Neural progenitor cell (in vitro differentiated cells): ENCODE data around the gene WWOX. TPM values are rescaled to one million over a fixed set of nuclear protein-coding genes. Genes with fewer than 3 reads are reported as not detected.

ENCODE experiments used
- DNase-seq: peaks from one replicate; pipeline ENCODE4 v3.0.0-alpha.2; 2016; ENCODE audit warnings: low spot score
- H2AFZ ChIP-seq: fragments of 200-600 bp; sonication (generic); replicated peaks from 2 replicates; pipeline ENCODE4 v1.6.1; 2016; ENCODE audit warnings: antibody characterized with exemption
- H3F3A ChIP-seq: fragments of 200-600 bp; sonication (generic); 2 replicates; pipeline ENCODE4 v1.6.1; 2016; ENCODE audit warnings: antibody characterized with exemption, low read depth
- H3K27ac ChIP-seq: fragments of 200-600 bp; sonication (generic); 2 replicates; pipeline ENCODE4 v1.5.1; 2016; ENCODE audit warnings: mild to moderate bottlenecking
- H3K27me3 ChIP-seq: fragments of 200-600 bp; sonication (generic); 2 replicates; pipeline ENCODE4 v1.6.1; 2016; ENCODE audit warnings: mild to moderate bottlenecking, moderate library complexity
- H3K36me3 ChIP-seq: fragments of 200-600 bp; sonication (generic); 2 replicates; pipeline ENCODE4 v1.5.1; 2016
- H3K4me1 ChIP-seq: fragments of 200-600 bp; sonication (generic); 2 replicates; pipeline ENCODE4 v1.6.1; 2016; ENCODE audit warnings: mixed run types
- H3K4me2 ChIP-seq: fragments of 200-600 bp; sonication (generic); 2 replicates; pipeline ENCODE4 v1.6.1; 2016
- H3K4me3 ChIP-seq: fragments of 200-600 bp; sonication (generic); 2 replicates; pipeline ENCODE4 v1.5.1; 2016
- H3K79me2 ChIP-seq: fragments of 200-600 bp; sonication (generic); 2 replicates; pipeline ENCODE4 v1.6.1; 2016; ENCODE audit warnings: low read depth
- H3K9ac ChIP-seq: fragments of 200-600 bp; sonication (generic); 2 replicates; pipeline ENCODE4 v1.6.1; 2016
- H3K9me3 ChIP-seq: fragments of 200-600 bp; sonication (generic); 2 replicates; pipeline ENCODE4 v1.5.1; 2016; ENCODE audit warnings: low read depth
- H4K20me1 ChIP-seq: fragments of 200-600 bp; sonication (generic); 2 replicates; pipeline ENCODE4 v1.6.1; 2016; ENCODE audit warnings: low read depth
- H3K27ac Mint-ChIP-seq: 3 replicates; pipeline ENCODE4 v1.8.0; 2021; ENCODE audit warnings: mixed read lengths
- H3K27me3 Mint-ChIP-seq: 2 replicates; pipeline ENCODE4 v1.8.0; 2022; ENCODE audit warnings: low read depth, mild to moderate bottlenecking, inconsistent platforms, moderate library complexity, mixed read lengths; ENCODE audit not compliant: insufficient read depth
- H3K36me3 Mint-ChIP-seq: 3 replicates; pipeline ENCODE4 v1.8.0; 2021; ENCODE audit warnings: mixed read lengths
- H3K4me1 Mint-ChIP-seq: 3 replicates; pipeline ENCODE4 v1.8.0; 2021; ENCODE audit warnings: mixed read lengths
- H3K4me3 Mint-ChIP-seq: 3 replicates; pipeline ENCODE4 v1.8.0; 2021; ENCODE audit warnings: mild to moderate bottlenecking, moderate library complexity, mixed read lengths
- H3K9me3 Mint-ChIP-seq: 3 replicates; pipeline ENCODE4 v1.8.0; 2020; ENCODE audit warnings: mixed read lengths
- CTCF ChIP-seq: fragments of 200-600 bp; sonication (generic); IDR thresholded peaks from 2 replicates; pipeline ENCODE4 v1.5.1; 2017; ENCODE audit warnings: antibody characterized with exemption, mild to moderate bottlenecking
- EZH2 ChIP-seq: fragments of 200-600 bp; sonication (generic); IDR thresholded peaks from 2 replicates; pipeline ENCODE4 v1.6.1; 2017; ENCODE audit warnings: antibody characterized with exemption, mild to moderate bottlenecking, moderate library complexity
- EZH2phosphoT487 ChIP-seq: fragments of 200-600 bp; sonication (generic); IDR thresholded peaks from 2 replicates; pipeline ENCODE4 v1.6.1; 2017; ENCODE audit warnings: antibody characterized with exemption
- total RNA-seq: library from RNA; depleted of rRNA; stranded (reverse); fragments of >200 nt; gene quantifications from 2 replicates; pipeline ENCODE4 v1.2.3, GENCODE V29; 2015; ENCODE audit warnings: low replicate concordance

WWOX gene
- total RNA-seq, 1 donor from 2014 or later = 63.7 TPM

GRCh38 chr16:78878570-78878969, 779.1 kb downstream of the WWOX start:
- peaks cover 36% of the 10 kb centered on the region for H3K4me1 ChIP-seq
- Mint-ChIP-seq H3K36me3 (no peaks in the 10 kb centered on the region), H3K27ac (no peak overlapping the region), H3K4me3 (no peak overlapping the region), H3K4me1 (peaks cover 26% of the 10 kb centered on the region), H3K9me3 (no peaks in the 10 kb centered on the region), H3K27me3 (peaks cover 4% of the 10 kb centered on the region)
- H3F3A ChIP-seq = peaks cover 25% of the 10 kb centered on the region
- H4K20me1 ChIP-seq = no peaks in the 10 kb centered on the region
- no peak overlapping the region for H3K27ac ChIP-seq
- no peaks in the 10 kb centered on the region for H3K9me3 ChIP-seq
- H3K79me2 ChIP-seq = no peaks in the 10 kb centered on the region
- no peak overlapping the region for H3K4me2 ChIP-seq
- TF ChIP-seq EZH2phosphoT487 (no peak), CTCF (no peak), EZH2 (no peak)
- no peaks in the 10 kb centered on the region for H3K27me3 ChIP-seq
- no peak overlapping the region for H2AFZ ChIP-seq
- H3K4me3 ChIP-seq = no peak overlapping the region
- H3K9ac ChIP-seq = no peak overlapping the region
- DNase-seq = no peak
- no peaks in the 10 kb centered on the region for H3K36me3 ChIP-seq

GRCh38 chr16:78879011-78879410, 779.6 kb downstream of the WWOX start:
- Histone ChIP-seq H3K4me1 (peaks cover 36% of the 10 kb centered on the region), H3K4me3 (no peak overlapping the region), H3K27ac (no peak overlapping the region), H3K27me3 (no peaks in the 10 kb centered on the region), H3K79me2 (no peaks in the 10 kb centered on the region), H3F3A (peaks cover 25% of the 10 kb centered on the region), H2AFZ (no peak overlapping the region), H3K9ac (no peak overlapping the region), H4K20me1 (no peaks in the 10 kb centered on the region), H3K36me3 (no peaks in the 10 kb centered on the region), H3K4me2 (no peak overlapping the region), H3K9me3 (no peaks in the 10 kb centered on the region)
- DNase-seq = no peak
- Mint-ChIP-seq H3K9me3 (no peaks in the 10 kb centered on the region), H3K36me3 (no peaks in the 10 kb centered on the region), H3K27me3 (peaks cover 4% of the 10 kb centered on the region), H3K4me3 (no peak overlapping the region), H3K27ac (no peak overlapping the region), H3K4me1 (peaks cover 26% of the 10 kb centered on the region)
- TF ChIP-seq EZH2phosphoT487 = no peak
- no peak for TF ChIP-seq CTCF
- no peak for TF ChIP-seq EZH2

- Histone ChIP-seq H3K9me3 (no peaks in the 10 kb centered on the region), H3K27me3 (no peaks in the 10 kb centered on the region), H3F3A (peaks cover 13% of the 10 kb centered on the region), H3K9ac (no peak overlapping the region), H3K4me2 (no peak overlapping the region), H3K4me1 (peaks cover 13% of the 10 kb centered on the region), H3K27ac (no peak overlapping the region), H3K79me2 (no peaks in the 10 kb centered on the region), H3K36me3 (no peaks in the 10 kb centered on the region), H4K20me1 (no peaks in the 10 kb centered on the region), H2AFZ (no peak overlapping the region), H3K4me3 (no peak overlapping the region)
- Mint-ChIP-seq H3K36me3 (no peaks in the 10 kb centered on the region), H3K27ac (no peak overlapping the region), H3K27me3 (peaks cover 2% of the 10 kb centered on the region), H3K4me3 (no peak overlapping the region), H3K9me3 (no peaks in the 10 kb centered on the region), H3K4me1 (peaks cover 4% of the 10 kb centered on the region)
- TF ChIP-seq EZH2phosphoT487 = no peak
- TF ChIP-seq EZH2 = no peak
- TF ChIP-seq CTCF = no peak
- DNase-seq = no peak
These were observed 782.7 kb downstream of the WWOX start for GRCh38 chr16:78882150-78882549.
